CD4-positive, alpha-beta T cell treated with Interleukin-15 for 4 hours (primary cell): ENCODE measurements around the gene FADD.
"Not testable (repeated sequence)": the region's sequence is repeated elsewhere in the genome, so short reads cannot be mapped to it uniquely, and the experiment has no call there.

Source experiments
- DNase-seq: peaks from one replicate; pipeline ENCODE4 v3.0.0-alpha.2; 2020; ENCODE audit warnings: low spot score

Gene FADD

GRCh38 chr11:70205049-70205725 lies 2.1 kb downstream of the FADD start:
- DNase-seq = no peak

GRCh38 chr11:70205766-70206165 lies 2.7 kb downstream of the FADD start:
- DNase-seq = no peak

- no peak for DNase-seq
Measured at GRCh38 chr11:70206226-70206981, 3.3 kb downstream of the FADD start.

GRCh38 chr11:70206982-70207376 lies 3.9 kb downstream of the FADD start:
- DNase-seq = no peak

- DNase-seq = no peak
Measured at GRCh38 chr11:70207531-70208131, 4.5 kb downstream of the FADD start.

GRCh38 chr11:70209391-70209912 lies 6.4 kb downstream of the FADD start:
- DNase-seq = no peak

GRCh38 chr11:70210051-70210501 lies 7.0 kb downstream of the FADD start:
- DNase-seq = no peak

GRCh38 chr11:70210530-70210929 lies 7.4 kb downstream of the FADD start:
- DNase-seq = no peak

GRCh38 chr11:70212227-70212811 lies 9.2 kb downstream of the FADD start:
- DNase-seq = no peak

- DNase-seq = not testable (repeated sequence)
Measured at GRCh38 chr11:70217388-70217787, 14.3 kb downstream of the FADD start.

GRCh38 chr11:70218076-70218475 lies 15.0 kb downstream of the FADD start:
- DNase-seq = not testable (repeated sequence)

GRCh38 chr11:70220136-70220535 lies 17.0 kb downstream of the FADD start:
- no peak for DNase-seq

- no peak for DNase-seq
Measured at GRCh38 chr11:70220920-70221319, 17.8 kb downstream of the FADD start.

- DNase-seq = no peak
Measured at GRCh38 chr11:70225681-70226177, 22.6 kb downstream of the FADD start.

GRCh38 chr11:70226183-70226582 lies 23.1 kb downstream of the FADD start:
- DNase-seq = no peak

- no peak for DNase-seq
Measured at GRCh38 chr11:70226967-70227366, 23.9 kb downstream of the FADD start.

- DNase-seq = no peak
Measured at GRCh38 chr11:70229737-70230136, 26.6 kb downstream of the FADD start.

GRCh38 chr11:70230151-70230839 lies 27.2 kb downstream of the FADD start:
- no peak for DNase-seq

GRCh38 chr11:70230840-70231710 lies 28.0 kb downstream of the FADD start:
- no peak for DNase-seq

GRCh38 chr11:70233034-70233433 lies 29.9 kb downstream of the FADD start:
- no peak for DNase-seq

- DNase-seq = no peak
Measured at GRCh38 chr11:70233511-70233934, 30.4 kb downstream of the FADD start.
